HL-60 (cell line): Measurements from ENCODE around the gene WDR11.

Experiments
- POLR2AphosphoS5 ChIP-seq: IDR thresholded peaks from 2 replicates; pipeline ENCODE4 v1.6.1; 2012; ENCODE audit warnings: low read depth
- TF ChIP-seq, protein P1 (sequence below): IDR thresholded peaks from one replicate; pipeline ENCODE4 v1.5.1; 2011; ENCODE audit warnings: low read length, control low read depth, inconsistent platforms; ENCODE audit not compliant: insufficient read depth

- TF ChIP-seq, protein P1, sequence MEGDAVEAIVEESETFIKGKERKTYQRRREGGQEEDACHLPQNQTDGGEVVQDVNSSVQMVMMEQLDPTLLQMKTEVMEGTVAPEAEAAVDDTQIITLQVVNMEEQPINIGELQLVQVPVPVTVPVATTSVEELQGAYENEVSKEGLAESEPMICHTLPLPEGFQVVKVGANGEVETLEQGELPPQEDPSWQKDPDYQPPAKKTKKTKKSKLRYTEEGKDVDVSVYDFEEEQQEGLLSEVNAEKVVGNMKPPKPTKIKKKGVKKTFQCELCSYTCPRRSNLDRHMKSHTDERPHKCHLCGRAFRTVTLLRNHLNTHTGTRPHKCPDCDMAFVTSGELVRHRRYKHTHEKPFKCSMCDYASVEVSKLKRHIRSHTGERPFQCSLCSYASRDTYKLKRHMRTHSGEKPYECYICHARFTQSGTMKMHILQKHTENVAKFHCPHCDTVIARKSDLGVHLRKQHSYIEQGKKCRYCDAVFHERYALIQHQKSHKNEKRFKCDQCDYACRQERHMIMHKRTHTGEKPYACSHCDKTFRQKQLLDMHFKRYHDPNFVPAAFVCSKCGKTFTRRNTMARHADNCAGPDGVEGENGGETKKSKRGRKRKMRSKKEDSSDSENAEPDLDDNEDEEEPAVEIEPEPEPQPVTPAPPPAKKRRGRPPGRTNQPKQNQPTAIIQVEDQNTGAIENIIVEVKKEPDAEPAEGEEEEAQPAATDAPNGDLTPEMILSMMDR = no peak
- no peak for TF ChIP-seq POLR2AphosphoS5
Observed at GRCh38 chr10:120805014-120805812, 45.9 kb upstream of the WDR11 start.
